ENCODE data around the gene DRD3. TPM values are rescaled to one million over a fixed set of nuclear protein-coding genes. Genes with fewer than 3 reads are reported as not detected.

Gene DRD3
- total and polyA plus RNA-seq, 2 experiments from 2014 or later = 0.21 to 0.65 TPM

DNA sequence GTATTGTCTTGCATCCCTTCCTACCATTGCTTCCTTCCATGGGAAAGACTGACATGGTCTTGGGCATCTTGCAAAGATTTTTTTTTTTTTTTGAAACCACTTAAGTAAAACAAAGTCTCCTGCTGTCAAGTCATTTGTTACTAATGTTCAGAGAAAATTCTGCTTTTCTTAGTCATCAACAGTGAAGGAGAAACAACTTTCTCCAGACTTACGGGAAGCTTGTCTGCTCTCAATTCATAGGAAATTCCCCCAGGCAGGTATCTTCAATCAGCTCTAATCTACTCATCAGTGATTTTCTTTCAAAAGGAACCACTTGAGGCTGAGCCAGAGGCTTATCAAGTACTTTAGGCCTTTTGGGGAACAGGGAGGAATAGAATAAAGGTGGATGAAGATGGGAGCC is 15.9 kb upstream of the DRD3 start:
- H3K27me3 ChIP-seq (ENCODE audit: insufficient read depth) = no peaks in the 10 kb centered on the region
- H3F3A ChIP-seq (replicated peaks; ENCODE audit: low read depth) = no peaks in the 10 kb centered on the region
- Mint-ChIP-seq H3K36me3 (ENCODE audit: low read depth) (no peaks in the 10 kb centered on the region), H3K9me3 (no peaks in the 10 kb centered on the region), H3K27me3 (ENCODE audit: insufficient read depth, low read depth, poor library complexity) (no peaks in the 10 kb centered on the region), H3K4me1 (no peaks in the 10 kb centered on the region; the same call in 2 of the 3 replicates), H3K4me3 (no peak overlapping the region), H3K27ac (no peak overlapping the region)
- H3K27ac ChIP-seq (ENCODE audit: low read depth) = no peak overlapping the region
- ATAC-seq (no peak), DNase-seq (ENCODE audit: low spot score) (no peak)
- H4K20me1 ChIP-seq (replicated peaks; ENCODE audit: insufficient read depth) = no peaks in the 10 kb centered on the region
- H3K36me3 ChIP-seq (ENCODE audit: insufficient read depth) = no peaks in the 10 kb centered on the region
- TF ChIP-seq ZNF114 (CRISPR knock-in tag; IDR thresholded peaks at IDR 0.05) (no peak), ZNF331 (CRISPR knock-in tag; IDR thresholded peaks at IDR 0.05; ENCODE audit: low read depth) (no peak)
- H3K4me3 ChIP-seq = no peak overlapping the region
- H2AFZ ChIP-seq = no peak overlapping the region
- H3K4me1 ChIP-seq (ENCODE audit: insufficient read depth) = no peaks in the 10 kb centered on the region
- H3K4me2 ChIP-seq = no peak overlapping the region
- no peaks in the 10 kb centered on the region for H3K79me2 ChIP-seq (replicated peaks; ENCODE audit: insufficient read depth)
- peaks cover 6% of the 10 kb centered on the region; the same call in 1 of the 2 replicates for H3K9me2 ChIP-seq (ENCODE audit: insufficient read depth)

DNA sequence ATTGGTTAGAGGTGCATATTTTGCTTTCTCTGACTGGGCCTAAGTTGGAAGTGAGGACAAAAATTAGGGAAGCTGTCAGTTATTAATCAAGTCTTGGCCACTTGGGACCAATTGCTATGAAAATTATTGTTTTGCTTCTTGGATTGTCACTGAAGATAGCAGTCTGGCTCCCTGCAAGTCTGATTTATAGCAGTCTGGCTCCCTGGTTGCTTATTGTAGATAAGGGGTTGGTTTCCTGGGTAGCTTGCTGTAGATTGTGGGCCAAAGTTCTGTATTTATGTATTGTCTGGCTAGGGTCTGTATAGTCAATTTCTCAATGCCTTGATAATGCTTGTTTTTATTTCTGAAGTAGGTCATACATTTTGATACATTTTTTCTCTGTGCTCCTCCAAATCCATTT is 13.3 kb upstream of the DRD3 start:
- Histone ChIP-seq H4K20me1 (replicated peaks; ENCODE audit: insufficient read depth) (no peaks in the 10 kb centered on the region), H3F3A (replicated peaks; ENCODE audit: low read depth) (no peaks in the 10 kb centered on the region), H3K4me2 (no peak overlapping the region), H3K27me3 (ENCODE audit: insufficient read depth) (no peaks in the 10 kb centered on the region), H3K4me3 (no peak overlapping the region), H3K9me2 (ENCODE audit: insufficient read depth) (peaks cover 10% of the 10 kb centered on the region; the same call in 1 of the 2 replicates), H3K79me2 (replicated peaks; ENCODE audit: insufficient read depth) (no peaks in the 10 kb centered on the region), H3K36me3 (ENCODE audit: insufficient read depth) (no peaks in the 10 kb centered on the region), H3K4me1 (ENCODE audit: insufficient read depth) (no peaks in the 10 kb centered on the region), H2AFZ (no peak overlapping the region), H3K27ac (ENCODE audit: low read depth) (no peak overlapping the region)
- Mint-ChIP-seq H3K27ac (no peak overlapping the region), H3K4me1 (no peaks in the 10 kb centered on the region; the same call in 2 of the 3 replicates), H3K4me3 (no peak overlapping the region), H3K36me3 (ENCODE audit: low read depth) (no peaks in the 10 kb centered on the region), H3K9me3 (no peaks in the 10 kb centered on the region), H3K27me3 (ENCODE audit: insufficient read depth, low read depth, poor library complexity) (no peaks in the 10 kb centered on the region)
- DNase-seq (ENCODE audit: low spot score) (no peak), ATAC-seq (no peak)
- TF ChIP-seq NANOG (IDR thresholded peaks at IDR 0.05; ENCODE audit: borderline replicate concordance) (no peak), EZH2phosphoT487 (IDR thresholded peaks at IDR 0.05; ENCODE audit: unreplicated experiment) (no peak), STAT1 (IDR thresholded peaks at IDR 0.05; ENCODE audit: unreplicated experiment) (no peak), ZNF331 (CRISPR knock-in tag; IDR thresholded peaks at IDR 0.05; ENCODE audit: low read depth) (no peak), ZNF114 (CRISPR knock-in tag; IDR thresholded peaks at IDR 0.05) (no peak)
- TF ChIP-seq, protein P1, sequence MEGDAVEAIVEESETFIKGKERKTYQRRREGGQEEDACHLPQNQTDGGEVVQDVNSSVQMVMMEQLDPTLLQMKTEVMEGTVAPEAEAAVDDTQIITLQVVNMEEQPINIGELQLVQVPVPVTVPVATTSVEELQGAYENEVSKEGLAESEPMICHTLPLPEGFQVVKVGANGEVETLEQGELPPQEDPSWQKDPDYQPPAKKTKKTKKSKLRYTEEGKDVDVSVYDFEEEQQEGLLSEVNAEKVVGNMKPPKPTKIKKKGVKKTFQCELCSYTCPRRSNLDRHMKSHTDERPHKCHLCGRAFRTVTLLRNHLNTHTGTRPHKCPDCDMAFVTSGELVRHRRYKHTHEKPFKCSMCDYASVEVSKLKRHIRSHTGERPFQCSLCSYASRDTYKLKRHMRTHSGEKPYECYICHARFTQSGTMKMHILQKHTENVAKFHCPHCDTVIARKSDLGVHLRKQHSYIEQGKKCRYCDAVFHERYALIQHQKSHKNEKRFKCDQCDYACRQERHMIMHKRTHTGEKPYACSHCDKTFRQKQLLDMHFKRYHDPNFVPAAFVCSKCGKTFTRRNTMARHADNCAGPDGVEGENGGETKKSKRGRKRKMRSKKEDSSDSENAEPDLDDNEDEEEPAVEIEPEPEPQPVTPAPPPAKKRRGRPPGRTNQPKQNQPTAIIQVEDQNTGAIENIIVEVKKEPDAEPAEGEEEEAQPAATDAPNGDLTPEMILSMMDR (conservative IDR thresholded peaks at IDR 0.05; ENCODE audit: low read depth in 2 of 2) = no peak
- TF ChIP-seq, protein P2, sequence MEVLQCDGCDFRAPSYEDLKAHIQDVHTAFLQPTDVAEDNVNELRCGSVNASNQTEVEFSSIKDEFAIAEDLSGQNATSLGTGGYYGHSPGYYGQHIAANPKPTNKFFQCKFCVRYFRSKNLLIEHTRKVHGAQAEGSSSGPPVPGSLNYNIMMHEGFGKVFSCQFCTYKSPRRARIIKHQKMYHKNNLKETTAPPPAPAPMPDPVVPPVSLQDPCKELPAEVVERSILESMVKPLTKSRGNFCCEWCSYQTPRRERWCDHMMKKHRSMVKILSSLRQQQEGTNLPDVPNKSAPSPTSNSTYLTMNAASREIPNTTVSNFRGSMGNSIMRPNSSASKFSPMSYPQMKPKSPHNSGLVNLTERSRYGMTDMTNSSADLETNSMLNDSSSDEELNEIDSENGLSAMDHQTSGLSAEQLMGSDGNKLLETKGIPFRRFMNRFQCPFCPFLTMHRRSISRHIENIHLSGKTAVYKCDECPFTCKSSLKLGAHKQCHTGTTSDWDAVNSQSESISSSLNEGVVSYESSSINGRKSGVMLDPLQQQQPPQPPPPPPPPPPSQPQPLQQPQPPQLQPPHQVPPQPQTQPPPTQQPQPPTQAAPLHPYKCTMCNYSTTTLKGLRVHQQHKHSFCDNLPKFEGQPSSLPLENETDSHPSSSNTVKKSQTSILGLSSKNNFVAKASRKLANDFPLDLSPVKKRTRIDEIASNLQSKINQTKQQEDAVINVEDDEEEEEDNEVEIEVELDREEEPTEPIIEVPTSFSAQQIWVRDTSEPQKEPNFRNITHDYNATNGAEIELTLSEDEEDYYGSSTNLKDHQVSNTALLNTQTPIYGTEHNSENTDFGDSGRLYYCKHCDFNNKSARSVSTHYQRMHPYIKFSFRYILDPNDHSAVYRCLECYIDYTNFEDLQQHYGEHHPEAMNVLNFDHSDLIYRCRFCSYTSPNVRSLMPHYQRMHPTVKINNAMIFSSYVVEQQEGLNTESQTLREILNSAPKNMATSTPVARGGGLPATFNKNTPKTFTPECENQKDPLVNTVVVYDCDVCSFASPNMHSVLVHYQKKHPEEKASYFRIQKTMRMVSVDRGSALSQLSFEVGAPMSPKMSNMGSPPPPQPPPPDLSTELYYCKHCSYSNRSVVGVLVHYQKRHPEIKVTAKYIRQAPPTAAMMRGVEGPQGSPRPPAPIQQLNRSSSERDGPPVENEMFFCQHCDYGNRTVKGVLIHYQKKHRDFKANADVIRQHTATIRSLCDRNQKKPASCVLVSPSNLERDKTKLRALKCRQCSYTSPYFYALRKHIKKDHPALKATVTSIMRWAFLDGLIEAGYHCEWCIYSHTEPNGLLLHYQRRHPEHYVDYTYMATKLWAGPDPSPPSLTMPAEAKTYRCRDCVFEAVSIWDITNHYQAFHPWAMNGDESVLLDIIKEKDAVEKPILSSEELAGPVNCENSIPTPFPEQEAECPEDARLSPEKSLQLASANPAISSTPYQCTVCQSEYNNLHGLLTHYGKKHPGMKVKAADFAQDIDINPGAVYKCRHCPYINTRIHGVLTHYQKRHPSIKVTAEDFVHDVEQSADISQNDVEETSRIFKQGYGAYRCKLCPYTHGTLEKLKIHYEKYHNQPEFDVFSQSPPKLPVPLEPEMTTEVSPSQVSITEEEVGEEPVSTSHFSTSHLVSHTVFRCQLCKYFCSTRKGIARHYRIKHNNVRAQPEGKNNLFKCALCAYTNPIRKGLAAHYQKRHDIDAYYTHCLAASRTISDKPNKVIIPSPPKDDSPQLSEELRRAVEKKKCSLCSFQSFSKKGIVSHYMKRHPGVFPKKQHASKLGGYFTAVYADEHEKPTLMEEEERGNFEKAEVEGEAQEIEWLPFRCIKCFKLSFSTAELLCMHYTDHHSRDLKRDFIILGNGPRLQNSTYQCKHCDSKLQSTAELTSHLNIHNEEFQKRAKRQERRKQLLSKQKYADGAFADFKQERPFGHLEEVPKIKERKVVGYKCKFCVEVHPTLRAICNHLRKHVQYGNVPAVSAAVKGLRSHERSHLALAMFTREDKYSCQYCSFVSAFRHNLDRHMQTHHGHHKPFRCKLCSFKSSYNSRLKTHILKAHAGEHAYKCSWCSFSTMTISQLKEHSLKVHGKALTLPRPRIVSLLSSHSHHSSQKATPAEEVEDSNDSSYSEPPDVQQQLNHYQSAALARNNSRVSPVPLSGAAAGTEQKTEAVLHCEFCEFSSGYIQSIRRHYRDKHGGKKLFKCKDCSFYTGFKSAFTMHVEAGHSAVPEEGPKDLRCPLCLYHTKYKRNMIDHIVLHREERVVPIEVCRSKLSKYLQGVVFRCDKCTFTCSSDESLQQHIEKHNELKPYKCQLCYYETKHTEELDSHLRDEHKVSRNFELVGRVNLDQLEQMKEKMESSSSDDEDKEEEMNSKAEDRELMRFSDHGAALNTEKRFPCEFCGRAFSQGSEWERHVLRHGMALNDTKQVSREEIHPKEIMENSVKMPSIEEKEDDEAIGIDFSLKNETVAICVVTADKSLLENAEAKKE (CRISPR knock-in tag; IDR thresholded peaks at IDR 0.05) = no peak
- TF ChIP-seq, protein P3, sequence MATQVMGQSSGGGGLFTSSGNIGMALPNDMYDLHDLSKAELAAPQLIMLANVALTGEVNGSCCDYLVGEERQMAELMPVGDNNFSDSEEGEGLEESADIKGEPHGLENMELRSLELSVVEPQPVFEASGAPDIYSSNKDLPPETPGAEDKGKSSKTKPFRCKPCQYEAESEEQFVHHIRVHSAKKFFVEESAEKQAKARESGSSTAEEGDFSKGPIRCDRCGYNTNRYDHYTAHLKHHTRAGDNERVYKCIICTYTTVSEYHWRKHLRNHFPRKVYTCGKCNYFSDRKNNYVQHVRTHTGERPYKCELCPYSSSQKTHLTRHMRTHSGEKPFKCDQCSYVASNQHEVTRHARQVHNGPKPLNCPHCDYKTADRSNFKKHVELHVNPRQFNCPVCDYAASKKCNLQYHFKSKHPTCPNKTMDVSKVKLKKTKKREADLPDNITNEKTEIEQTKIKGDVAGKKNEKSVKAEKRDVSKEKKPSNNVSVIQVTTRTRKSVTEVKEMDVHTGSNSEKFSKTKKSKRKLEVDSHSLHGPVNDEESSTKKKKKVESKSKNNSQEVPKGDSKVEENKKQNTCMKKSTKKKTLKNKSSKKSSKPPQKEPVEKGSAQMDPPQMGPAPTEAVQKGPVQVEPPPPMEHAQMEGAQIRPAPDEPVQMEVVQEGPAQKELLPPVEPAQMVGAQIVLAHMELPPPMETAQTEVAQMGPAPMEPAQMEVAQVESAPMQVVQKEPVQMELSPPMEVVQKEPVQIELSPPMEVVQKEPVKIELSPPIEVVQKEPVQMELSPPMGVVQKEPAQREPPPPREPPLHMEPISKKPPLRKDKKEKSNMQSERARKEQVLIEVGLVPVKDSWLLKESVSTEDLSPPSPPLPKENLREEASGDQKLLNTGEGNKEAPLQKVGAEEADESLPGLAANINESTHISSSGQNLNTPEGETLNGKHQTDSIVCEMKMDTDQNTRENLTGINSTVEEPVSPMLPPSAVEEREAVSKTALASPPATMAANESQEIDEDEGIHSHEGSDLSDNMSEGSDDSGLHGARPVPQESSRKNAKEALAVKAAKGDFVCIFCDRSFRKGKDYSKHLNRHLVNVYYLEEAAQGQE (IDR thresholded peaks at IDR 0.05; ENCODE audit: unreplicated experiment) = no peak
